WTC11 (cell line): ENCODE results near the gene CTSO. TPM values are rescaled to one million over a fixed set of nuclear protein-coding genes. Genes with fewer than 3 reads are reported as not detected.

Experiments used
- ATAC-seq: fragments of 200-7000 bp; cut with Tn5 transposase; 2 replicates; pipeline ENCODE4 v1.10.0; 2021; ENCODE audit warnings: mild to moderate bottlenecking, moderate library complexity
- CTCF ChIA-PET: fragments of 300-600 bp; sonication (Branson Sonifier 250); formaldehyde crosslinking; loops from one replicate; lab custom pipeline; 2021; ENCODE audit warnings: antibody characterized with exemption; lab: Charles Lee
- POLR2A ChIA-PET: fragments of 350-600 bp; sonication (Branson Sonifier 250); formaldehyde crosslinking; loops from one replicate; lab custom pipeline; 2021; ENCODE audit warnings: antibody characterized with exemption; lab: Charles Lee
- DNase-seq: peaks from one replicate; pipeline ENCODE4 v3.0.0; 2021; ENCODE audit warnings: low spot score
- H3K27ac Mint-ChIP-seq: 2 replicates; pipeline ENCODE4 v1.8.0; 2021; ENCODE audit warnings: mixed read lengths
- H3K27me3 Mint-ChIP-seq: 2 replicates; pipeline ENCODE4 v1.8.0; 2021; ENCODE audit warnings: low read depth, mild to moderate bottlenecking, moderate library complexity, mixed read lengths
- H3K36me3 Mint-ChIP-seq: 2 replicates; pipeline ENCODE4 v1.8.0; 2021; ENCODE audit warnings: mixed read lengths
- H3K4me1 Mint-ChIP-seq: 2 replicates; pipeline ENCODE4 v1.8.0; 2022; ENCODE audit warnings: mixed read lengths
- H3K4me3 Mint-ChIP-seq: 2 replicates; pipeline ENCODE4 v1.8.0; 2021; ENCODE audit warnings: mild to moderate bottlenecking, moderate library complexity, mixed read lengths
- H3K9me3 Mint-ChIP-seq: 2 replicates; pipeline ENCODE4 v1.8.0; 2021; ENCODE audit warnings: mixed read lengths
- AR ChIP-seq: fragments of 250-450 bp; sonication (Bioruptor Pico); IDR thresholded peaks from 2 replicates; pipeline ENCODE4 v1.9.0; 2021; ENCODE audit warnings: mild to moderate bottlenecking
- ELF4 ChIP-seq: sonication (generic); formaldehyde crosslinking; IDR thresholded peaks from 2 replicates; pipeline ENCODE4 v1.8.1; 2022; ENCODE audit warnings: low read depth, mild to moderate bottlenecking, moderate library complexity, missing genetic modification reagents
- FOXJ3 ChIP-seq: sonication (generic); formaldehyde crosslinking; IDR thresholded peaks from 2 replicates; pipeline ENCODE4 v1.9.0; 2021; ENCODE audit warnings: missing genetic modification reagents, mild to moderate bottlenecking, borderline replicate concordance
- IRF1 ChIP-seq: sonication (generic); formaldehyde crosslinking; IDR thresholded peaks from 2 replicates; pipeline ENCODE4 v1.8.0; 2023; ENCODE audit warnings: missing genetic modification reagents
- IRF2 ChIP-seq: sonication (generic); formaldehyde crosslinking; IDR thresholded peaks from 2 replicates; pipeline ENCODE4 v1.8.0; 2022; ENCODE audit warnings: low read depth, missing genetic modification reagents, borderline replicate concordance
- MAX ChIP-seq: sonication (generic); formaldehyde crosslinking; IDR thresholded peaks from 2 replicates; pipeline ENCODE4 v1.8.0; 2022; ENCODE audit warnings: mild to moderate bottlenecking, missing genetic modification reagents
- NR1H2 ChIP-seq: sonication (generic); formaldehyde crosslinking; IDR thresholded peaks from 2 replicates; pipeline ENCODE4 v1.9.0; 2021; ENCODE audit warnings: mild to moderate bottlenecking, moderate library complexity, missing genetic modification reagents
- NR3C1 ChIP-seq: sonication (generic); formaldehyde crosslinking; conservative IDR thresholded peaks from 2 replicates; pipeline ENCODE4 v1.8.1; 2023; ENCODE audit warnings: low read depth, mild to moderate bottlenecking, missing genetic modification reagents
- SP1 ChIP-seq: sonication (generic); formaldehyde crosslinking; conservative IDR thresholded peaks from 2 replicates; pipeline ENCODE4 v1.8.1; 2022; ENCODE audit warnings: missing genetic modification reagents
- ZBTB43 ChIP-seq: sonication (generic); formaldehyde crosslinking; IDR thresholded peaks from 2 replicates; pipeline ENCODE4 v1.8.1; 2023; ENCODE audit warnings: mild to moderate bottlenecking, missing genetic modification reagents
- ZNF232 ChIP-seq: sonication (generic); formaldehyde crosslinking; IDR thresholded peaks from 2 replicates; pipeline ENCODE4 v1.8.0; 2022; ENCODE audit warnings: mild to moderate bottlenecking, missing genetic modification reagents
- ZNF263 ChIP-seq: sonication (generic); formaldehyde crosslinking; IDR thresholded peaks from 2 replicates; pipeline ENCODE4 v1.8.1; 2022; ENCODE audit warnings: low read depth, mild to moderate bottlenecking, moderate library complexity, missing genetic modification reagents
- ZNF425 ChIP-seq: fragments of 250-450 bp; sonication (Bioruptor Pico); conservative IDR thresholded peaks from 2 replicates; pipeline ENCODE4 v1.9.0; 2021; ENCODE audit warnings: mild to moderate bottlenecking
- ZNF671 ChIP-seq: fragments of 250-450 bp; sonication (Bioruptor Pico); IDR thresholded peaks from 2 replicates; pipeline ENCODE4 v1.8.0; 2021; ENCODE audit warnings: mild to moderate bottlenecking
- total RNA-seq: library from RNA; stranded (reverse); gene quantifications from 3 replicates; pipeline ENCODE4 v1.2.3, GENCODE V29; 2021

CTSO gene
- total RNA-seq, 1 experiment from 2014 or later, result 1.2 TPM

GRCh38 chr4:155995069-155995468 is 41.4 kb upstream of the CTSO start:
- no peak for ATAC-seq
- H3K4me3 Mint-ChIP-seq, result no peak overlapping the region
- CTCF ChIA-PET, result no interaction called here

More at GRCh38 chr4:155995069-155995468, 41.4 kb upstream of the CTSO start:
- Mint-ChIP-seq H3K9me3 (no peaks in the 10 kb centered on the region), H3K4me1 (peaks cover 4% of the 10 kb centered on the region), H3K27me3 (peaks cover 79% of the 10 kb centered on the region), H3K36me3 (no peaks in the 10 kb centered on the region), H3K27ac (no peak overlapping the region)
- POLR2A ChIA-PET, result no interaction called here
- DNase-seq, result no peak
- TF ChIP-seq SP1 (CRISPR knock-in tag), result no peak
- no peak for TF ChIP-seq ZNF671 (CRISPR knock-in tag)
- TF ChIP-seq IRF1 (CRISPR knock-in tag), result no peak
- no peak for TF ChIP-seq NR3C1 (CRISPR knock-in tag)
- no peak for TF ChIP-seq IRF2
- TF ChIP-seq ZNF263 (CRISPR knock-in tag), result no peak
- TF ChIP-seq FOXJ3, result no peak
- TF ChIP-seq ZNF232 (CRISPR knock-in tag), result no peak
- no peak for TF ChIP-seq AR (CRISPR knock-in tag)
- TF ChIP-seq ZNF425 (CRISPR knock-in tag), result no peak
- no peak for TF ChIP-seq ZBTB43
- no peak for TF ChIP-seq NR1H2
- TF ChIP-seq MAX (CRISPR knock-in tag), result no peak
- no peak for TF ChIP-seq ELF4 (CRISPR knock-in tag)
- TF ChIP-seq, all 79 proteins: peak for 0
